Bone marrow (tissue), 2 donors: Measurements from ENCODE around the gene DKK3.

ENCODE experiments used
- DNase-seq, 2 donors: peaks; one replicate each; lab custom pipeline; 2025; lab: John Stamatoyannopoulos, UW

DKK3 gene

DNA sequence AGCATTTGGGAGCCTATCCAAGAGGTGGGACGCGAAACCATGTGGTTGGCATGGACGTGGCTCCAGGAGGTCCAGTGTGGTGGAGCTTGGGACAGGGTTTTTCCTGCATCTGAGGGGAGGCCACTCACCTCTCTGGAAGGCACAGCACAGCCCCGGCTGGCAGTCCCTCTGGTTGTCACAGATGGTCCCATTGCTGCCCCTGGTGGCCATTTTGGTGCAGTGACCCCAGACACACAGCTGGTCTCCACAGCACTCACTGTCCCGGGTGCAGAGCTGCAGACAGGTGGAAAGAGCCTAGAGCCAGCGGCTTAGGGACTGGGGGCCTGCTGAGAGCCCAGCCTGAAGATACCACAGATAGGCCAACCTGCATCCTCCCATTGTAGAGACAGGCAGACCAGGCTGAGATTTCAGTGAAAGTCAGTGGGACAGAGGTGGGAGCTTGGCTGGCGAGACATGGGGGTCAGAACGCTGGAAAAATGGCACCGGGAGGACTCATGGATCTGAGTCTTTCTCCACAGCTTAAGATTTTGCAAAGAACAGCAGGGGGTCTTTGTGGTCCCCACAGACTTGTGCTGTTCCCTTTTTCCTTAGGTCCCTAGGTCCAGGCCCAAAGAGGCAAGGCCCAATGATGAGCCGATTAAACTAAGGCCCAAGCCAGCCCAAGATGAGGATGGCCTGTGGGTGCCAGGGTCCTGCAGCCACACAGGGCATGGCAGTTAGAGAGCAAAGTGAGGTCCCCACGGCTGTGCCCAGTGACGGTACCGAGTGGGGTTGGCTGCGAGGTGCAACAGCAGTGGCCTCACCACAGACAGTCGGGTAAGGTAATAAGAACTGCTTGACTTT lies 41.4 kb downstream of the DKK3 start:
- DNase-seq: peak; percentile 5 to 15

DNA sequence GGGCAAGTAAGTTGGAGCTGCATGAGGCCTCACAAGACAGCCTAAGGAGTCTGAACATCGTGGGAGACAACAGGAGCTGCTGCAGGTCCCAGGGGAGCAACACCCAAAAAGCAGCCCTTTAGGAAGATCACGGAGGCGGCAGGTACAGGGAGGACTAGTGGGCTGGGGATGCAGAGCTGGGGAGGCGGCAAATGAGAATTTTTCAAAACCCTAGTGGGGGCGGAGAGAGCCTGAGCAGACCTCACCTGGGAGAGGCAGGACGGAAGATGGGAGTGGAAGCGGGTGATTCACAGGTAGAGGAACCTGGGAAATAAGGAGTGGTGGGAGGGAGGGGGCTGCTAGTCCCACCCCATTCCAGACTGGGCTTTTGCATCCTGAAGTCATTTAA lies 42.1 kb downstream of the DKK3 start:
- no peak for DNase-seq

DNA sequence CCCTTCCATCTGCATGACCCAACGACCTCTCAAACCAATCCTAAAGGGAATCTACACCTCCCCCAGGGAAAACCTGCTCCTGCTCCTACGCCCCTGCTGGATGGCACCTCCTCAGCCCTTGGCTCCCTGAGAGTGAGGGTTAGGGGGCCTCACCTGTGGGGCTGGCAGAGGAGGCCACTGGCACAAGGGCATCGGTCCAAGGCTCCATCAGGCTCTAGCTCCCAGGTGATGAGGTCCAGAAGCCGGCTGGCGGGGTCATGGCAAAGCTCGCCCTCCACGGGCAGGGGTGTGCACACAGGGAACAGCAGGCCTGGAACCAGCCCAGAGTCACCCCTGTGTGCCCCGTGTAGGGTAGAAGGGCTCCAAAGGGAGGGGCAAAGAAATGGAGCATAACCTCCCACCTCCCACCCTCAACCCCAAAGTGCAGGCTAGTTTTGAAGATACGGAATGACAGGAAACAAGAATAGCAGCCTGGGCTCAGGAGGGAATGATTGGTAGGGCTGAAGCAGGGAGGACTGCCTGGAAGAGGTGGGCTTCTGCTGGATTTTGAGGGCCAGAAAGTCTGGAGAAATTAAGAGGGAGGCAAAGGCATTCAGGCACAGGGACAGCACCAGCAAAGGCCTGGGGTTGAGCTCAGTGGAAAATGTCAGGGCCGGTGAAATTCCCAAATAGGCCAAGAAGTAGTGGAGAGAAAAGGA lies 42.6 kb downstream of the DKK3 start:
- DNase-seq: no peak

DNA sequence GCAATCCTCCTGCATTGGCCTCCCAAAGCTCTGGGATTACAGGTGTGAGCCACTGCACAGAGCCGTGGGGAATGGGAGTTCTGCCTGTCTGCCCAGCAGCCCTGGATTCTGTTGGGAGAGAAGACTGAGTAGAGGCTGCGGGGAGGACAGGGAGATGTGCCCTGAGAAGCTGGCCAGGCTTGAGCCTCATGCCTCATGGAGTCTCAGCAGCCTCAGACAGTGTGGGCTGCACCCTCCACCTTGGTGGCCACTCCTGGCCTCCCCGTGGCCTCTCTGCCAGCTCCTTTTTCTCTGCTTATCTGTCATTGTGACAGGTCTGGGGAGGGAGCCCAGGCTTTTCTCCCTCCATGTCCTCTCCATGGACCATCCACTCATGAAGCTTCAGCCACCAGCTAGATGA lies 43.2 kb downstream of the DKK3 start:
- no peak for DNase-seq

DNA sequence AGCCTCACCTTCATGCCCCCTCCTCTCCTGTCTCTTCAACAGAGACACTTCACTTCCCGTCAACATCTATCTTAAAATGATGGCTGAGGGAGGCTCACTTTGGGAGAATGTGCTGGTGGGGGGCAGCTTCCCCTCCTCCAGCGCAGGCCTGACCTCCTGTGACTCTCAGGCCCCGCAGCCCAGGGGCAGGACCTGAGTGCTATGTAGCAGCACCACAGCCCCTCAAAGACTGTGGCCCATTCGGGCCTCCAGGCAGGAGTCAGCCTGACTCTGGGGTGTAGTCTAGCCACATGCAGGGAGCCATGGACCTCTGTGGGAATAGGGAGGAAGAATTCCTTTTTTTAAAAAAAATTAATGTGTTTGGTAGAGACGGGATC lies 43.7 kb downstream of the DKK3 start:
- DNase-seq: no peak

DNA sequence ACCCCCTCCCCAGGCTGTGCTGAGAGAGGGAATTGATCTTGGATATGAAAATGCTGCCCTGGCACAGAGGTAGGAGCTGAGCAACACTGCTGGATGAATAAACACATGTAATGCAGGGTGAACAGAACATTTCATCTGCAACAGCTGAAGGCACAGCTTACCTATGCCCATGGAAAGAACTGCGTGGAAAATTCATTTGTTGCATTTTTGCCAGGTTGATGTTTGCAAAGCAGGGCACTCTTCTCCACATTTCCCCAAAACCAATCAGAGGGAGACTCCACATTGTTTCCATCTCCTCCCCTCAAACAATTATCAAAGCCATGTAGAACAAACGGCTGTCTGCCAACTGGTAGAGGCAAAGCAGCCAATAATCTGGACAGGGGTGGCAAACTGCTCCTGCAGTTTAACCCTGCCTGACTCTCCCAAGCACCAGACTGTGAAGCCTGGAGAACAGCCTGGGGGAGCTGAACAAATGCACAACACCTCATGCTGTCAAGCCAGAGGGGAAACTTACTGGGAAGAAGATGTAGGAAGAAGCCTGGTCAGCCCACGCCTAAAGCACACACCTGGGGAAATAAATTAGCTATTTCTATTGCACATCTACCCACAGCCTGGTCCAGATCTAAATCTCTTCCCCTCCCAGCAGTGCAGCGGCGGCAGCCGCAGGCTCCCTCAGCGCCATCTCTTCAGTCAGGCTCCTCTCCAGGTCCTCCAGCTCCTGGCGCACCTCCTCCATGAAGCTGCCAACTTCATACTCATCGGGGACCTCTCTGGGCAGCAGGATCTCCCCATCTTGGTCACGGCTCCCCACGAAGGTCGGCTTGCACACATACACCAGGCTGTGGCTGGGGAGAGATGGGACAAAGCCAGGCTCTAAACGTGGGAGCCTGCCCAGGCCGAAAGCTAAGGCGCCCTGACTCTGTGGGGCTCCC lies 44.3 kb downstream of the DKK3 start:
- no peak for DNase-seq

DNA sequence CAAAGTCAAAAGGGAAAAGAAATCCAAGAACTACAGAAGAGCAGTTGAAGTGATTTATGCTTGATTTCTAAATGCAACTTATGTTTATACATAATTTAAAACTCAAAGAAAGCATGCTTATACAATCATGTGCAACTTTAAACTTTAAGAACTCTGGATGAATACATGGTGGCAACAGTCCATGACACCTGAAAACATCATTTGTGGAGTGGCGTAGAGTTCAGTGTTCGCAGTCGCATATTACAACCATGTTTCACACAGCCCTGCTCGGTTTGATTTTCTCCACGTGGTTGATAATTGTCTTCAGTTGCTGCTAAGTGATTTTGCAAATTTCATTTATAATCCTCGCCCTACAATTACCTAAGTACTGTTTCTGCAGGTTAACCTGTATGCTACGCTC lies 45.4 kb downstream of the DKK3 start:
- DNase-seq: no peak

DNA sequence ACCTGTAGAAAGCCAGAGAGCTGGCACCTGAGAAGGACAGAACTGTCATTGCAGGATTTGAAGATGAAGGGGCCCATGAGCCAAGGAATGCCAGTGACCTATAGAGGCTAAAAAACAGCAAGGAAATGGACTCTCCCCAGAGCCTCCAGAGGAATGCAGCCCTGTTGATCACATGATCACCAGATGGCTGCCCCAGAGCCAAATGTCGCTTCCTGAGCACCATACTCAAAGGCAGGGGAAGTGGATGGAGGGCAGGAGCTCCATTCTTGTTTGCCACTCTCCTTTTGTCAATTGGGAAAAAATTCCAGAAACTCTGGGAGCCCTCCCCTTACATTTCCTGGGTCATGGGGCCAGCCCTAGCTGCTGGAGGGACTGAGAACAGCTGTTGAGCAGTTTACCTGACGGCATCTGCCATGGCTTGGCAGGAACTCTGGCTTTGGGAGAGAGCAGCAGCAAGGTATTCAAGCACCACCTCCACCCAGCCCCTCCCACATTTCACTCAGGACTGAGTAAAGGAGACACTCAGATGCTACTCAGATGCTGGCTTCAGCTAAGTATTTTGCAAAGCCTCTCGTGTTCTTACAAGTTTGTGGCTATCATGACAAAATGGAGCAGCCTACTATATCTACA lies 46.9 kb downstream of the DKK3 start:
- DNase-seq: no peak

DNA sequence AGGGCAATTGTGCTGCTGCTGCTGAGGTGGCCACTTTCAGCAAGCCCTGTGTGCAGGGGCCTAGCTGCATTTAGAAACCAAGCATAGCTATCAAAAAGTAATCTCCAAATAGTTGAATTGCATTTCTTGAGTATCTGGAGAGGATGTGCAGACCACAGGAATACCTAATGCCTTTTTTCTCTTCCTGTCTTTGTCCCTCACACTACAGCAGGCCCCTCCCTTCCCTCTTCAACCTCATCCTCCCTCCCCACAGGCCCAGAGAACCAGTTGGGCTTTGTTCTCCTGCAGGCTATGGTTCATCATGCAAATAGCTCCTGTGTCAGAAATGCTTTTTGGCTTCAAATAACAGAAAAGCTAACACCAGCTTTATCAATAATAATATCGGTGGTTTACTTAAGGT lies 47.7 kb downstream of the DKK3 start:
- DNase-seq: no peak

DNA sequence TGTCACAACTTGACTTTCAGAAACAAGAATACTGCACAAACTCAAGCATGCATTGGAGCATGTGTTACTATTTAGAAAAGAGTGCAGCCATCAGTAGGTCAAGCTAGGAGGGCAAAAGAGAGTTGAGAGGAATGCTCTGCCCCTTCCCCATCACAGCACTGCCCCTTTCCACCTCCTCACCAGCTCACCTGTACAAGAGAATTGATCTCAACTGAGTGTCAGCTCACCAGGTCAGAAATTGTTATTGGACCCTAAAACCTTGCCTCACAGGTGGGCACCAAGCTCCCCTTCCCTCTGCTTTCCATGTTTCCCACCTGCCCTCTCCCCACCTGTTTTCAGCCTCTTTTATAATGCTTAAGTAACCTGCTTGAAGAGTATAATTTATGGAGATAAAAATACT lies 48.8 kb downstream of the DKK3 start:
- DNase-seq: no peak

DNA sequence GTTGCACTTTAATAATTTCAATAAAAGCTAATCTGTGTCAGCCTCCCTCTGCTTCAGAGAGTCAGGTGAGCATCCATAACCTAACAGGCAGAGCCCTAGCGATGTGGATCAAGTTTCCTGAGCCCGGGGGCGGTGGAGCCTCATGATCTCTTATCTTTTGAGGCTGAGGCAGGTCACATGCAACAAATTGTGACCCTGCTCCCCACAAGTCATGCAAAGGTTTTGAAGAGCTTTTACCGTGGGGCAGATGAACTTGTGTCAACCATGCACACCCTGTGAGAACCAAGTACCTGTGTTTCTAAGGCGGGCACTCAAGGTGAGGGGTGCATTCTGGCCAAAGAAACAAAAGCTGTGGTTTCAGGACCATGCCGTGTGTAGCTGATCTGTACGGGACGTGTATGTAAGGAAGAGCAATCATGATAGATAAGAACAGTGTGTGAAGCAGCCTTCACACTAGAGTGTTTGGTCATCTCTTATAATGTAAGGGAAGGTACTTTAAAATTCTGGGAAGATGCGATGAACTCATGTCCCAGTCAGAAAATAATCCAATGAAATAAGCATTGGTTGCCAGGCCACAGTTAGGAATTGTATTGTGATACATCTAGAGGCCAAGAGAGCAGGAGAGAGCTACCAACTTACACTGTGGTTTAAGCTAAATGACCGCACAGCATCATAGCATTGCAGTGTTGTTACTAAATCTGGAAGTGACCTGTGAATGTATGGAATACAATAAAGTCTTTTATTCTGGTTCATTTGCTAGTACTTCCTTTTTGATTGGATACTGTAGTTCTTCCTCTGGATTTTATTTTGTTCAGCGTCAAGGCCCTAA lies 49.8 kb downstream of the DKK3 start:
- no peak for DNase-seq

DNA sequence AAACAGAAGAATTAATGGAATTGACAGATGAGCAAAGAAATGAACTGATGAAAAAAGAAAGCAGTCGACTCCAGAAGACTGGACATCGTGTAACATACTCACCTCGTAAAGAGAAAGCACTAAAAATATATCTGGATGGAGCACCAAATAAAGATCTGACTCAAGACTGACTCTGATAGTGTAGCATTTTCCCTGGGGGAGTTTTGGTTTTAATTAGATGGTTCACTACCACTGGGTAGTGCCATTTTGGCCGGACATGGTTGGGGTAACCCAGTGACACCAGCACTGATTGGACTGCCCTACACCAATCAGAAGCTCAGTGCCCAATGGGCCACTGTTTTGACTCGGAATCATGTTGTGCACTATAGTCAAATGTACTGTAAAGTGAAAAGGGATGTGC lies 52.4 kb downstream of the DKK3 start:
- DNase-seq: no peak

DNA sequence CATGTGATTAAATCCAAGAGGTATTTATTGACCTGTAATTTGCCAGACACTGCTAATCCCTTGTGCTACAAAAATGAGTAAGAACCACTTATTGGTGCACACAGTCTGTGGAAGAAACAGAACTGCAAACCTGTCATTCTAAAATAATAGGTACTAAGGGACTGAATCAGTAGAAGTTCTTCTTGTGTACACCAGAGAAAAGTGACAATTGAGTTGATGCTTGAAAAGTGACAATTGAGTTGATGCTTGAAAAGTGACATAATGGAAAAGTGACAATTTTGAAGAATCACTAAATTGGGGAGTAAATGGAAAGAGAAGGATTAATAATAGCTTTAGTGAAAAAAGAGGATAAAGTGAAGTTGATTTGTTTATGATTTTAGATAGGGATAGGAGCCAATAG lies 56.4 kb downstream of the DKK3 start:
- DNase-seq: no peak

DNA sequence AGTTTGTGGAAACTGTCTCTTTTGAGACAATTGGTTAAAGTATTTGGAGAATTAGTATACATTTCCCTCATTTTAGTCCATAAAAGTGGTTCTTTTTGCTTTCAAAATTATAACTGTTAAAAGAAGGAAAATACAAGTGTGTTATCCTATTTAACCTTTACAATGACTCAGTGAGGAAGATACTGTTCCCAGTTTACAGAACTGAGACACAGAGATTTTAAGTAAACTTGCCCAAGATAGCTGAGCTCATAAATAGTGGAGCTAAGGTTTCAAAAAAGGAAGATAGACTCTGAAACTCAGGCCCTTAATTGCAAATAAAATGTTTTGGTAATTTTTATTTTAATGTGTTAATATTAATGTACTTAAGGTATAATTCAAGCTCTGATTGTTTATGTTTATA lies 58.9 kb downstream of the DKK3 start:
- DNase-seq: no peak

DNA sequence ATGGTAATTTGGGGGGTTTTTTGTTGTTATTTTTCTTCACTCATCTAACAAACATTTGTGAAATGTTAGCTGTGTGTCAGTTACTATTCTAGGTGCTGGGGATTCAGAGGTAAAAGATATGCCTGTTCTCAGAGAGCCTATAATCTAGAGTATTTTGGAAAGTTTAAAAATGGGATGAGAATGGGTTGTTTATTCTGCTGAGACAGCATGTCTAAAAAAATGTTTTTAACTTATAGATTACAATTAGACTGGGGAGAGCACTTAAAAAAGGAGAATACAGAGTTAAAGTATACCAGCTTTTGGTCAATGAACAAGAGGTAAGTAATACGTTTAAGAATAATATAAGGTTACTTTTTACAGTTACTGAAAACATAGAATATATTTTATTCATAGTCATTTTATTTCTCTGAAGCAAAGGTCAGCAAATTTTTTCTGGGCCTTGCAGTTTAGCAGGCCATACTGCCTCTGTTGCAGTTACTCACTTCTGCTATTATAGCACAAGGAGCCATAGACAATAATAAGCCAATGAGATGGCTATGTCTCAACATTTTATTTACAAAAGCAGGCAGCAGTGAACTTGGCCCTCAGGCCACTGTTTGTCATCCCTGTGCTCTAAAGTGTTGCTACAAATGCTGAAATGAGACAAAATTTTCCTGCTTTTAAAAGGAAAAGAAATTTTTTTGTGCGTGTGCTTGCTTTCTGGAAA lies 60.0 kb downstream of the DKK3 start:
- DNase-seq: no peak

DNA sequence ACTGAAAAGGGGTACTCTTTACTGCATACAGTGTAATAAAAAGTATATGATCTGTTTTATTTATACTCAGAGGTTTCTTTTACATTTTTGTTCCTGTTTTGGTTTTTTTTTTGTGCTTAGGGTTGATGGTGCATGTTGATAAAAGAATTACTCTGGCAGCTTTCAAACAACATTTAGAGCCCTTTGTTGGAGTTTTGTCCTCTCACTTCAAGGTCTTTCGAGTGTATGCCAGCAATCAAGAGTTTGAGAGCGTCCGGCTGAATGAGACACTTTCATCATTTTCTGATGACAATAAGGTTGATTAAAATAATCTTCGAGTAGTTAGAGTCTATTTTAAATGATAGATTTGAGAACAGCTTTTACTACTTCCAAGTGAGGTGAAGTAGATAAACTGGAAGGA lies 60.6 kb downstream of the DKK3 start:
- DNase-seq: no peak

DNA sequence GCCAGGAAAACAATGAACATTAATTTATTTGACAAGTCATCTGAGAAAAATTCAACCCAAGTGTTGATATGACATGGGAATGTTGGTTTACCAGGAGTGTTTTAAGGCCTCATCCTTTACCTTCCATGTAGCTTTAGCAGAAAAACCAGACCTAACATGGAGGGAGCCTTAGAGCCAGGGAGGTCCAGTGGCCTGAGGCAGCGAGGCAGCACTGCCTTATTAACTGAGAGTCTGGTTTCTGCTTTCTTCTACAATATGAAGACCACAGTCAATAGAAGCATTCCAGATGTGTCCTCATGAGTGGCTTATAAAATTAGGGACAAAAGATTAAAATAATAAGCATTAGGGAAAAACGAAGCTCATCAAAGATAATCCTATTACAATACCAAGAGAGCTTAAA lies 61.5 kb downstream of the DKK3 start:
- no peak for DNase-seq

DNA sequence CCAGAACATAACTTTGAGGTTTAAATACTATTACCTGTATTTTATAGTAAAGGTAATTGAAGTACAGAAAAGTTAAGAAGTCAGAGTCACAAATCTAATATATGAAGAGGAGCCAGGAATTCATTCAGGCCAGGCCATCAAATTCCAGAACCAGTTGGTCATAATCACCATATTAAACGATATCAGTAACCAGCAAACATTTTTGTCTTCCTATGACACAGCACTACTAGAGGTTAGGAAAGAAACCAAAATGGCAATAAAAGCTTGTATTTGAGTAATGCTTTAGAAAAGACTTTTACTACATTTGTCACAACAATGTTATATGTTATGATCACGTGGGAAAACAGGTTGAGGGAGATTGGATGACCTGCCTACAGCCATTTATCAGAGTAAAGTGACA lies 62.2 kb downstream of the DKK3 start:
- no peak for DNase-seq

DNA sequence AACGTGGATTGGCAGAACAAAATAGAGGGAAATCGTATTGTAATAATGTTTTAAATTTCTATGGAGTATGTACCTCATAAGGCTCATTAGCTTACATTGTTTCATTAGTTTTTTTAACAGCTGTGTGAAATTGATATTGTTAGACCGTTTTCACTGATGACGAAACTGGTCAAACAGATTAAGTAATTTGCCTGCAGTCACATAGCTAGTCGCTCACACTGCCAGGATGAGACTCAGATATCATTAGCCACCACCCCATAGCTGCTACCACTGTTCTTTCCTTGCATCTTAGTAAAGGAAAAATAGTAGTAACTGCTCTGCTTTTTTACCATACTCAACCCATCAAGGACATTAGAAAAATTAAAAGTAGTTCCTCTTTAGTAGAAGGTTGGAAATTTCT lies 64.0 kb downstream of the DKK3 start:
- DNase-seq: no peak

DNA sequence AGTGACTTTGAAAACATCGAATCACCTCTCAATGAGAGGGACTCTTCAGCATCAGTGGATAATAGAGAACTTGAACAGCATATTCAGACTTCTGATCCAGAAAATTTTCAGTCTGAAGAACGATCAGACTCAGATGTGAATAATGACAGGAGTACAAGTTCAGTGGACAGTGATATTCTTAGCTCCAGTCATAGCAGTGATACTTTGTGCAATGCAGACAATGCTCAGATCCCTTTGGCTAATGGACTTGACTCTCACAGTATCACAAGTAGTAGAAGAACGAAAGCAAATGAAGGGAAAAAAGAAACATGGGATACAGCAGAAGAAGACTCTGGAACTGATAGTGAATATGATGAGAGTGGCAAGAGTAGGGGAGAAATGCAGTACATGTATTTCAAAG lies 65.8 kb downstream of the DKK3 start:
- DNase-seq: no peak

DNA sequence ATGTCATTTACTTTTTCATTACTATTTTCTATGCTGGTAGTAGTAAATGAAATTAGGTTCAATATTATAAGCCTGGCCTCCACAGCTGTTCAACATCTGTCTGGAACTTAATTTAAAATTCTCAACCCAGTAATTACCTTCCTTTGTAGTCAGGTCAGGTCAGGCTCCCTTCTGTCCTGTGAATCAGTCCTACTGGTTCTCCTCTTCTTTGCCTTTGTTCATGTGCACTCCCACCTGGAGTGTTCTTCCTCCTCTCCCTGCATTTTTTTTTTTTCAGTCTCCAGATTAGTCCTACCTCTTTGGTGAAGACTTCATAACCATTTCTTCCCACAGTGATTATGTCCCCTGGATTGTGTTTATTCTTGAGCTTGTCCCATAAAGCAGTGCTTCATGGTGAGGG lies 67.9 kb downstream of the DKK3 start:
- DNase-seq: no peak
